Subcutaneous abdominal adipose tissue (tissue), 5 donors: ENCODE results near the gene DLD.
A peak's percentile ranks its signal among the peaks of the same experiment; 100 is the strongest.
"Not testable (repeated sequence)": the region's sequence is repeated elsewhere in the genome, so short reads cannot be mapped to it uniquely, and the experiment has no call there.

Source experiments
- H3K27ac ChIP-seq: one replicate; pipeline ENCODE4 v1.7.0; 2013; ENCODE audit warnings: low read depth, mild to moderate bottlenecking, inconsistent platforms, low read length, moderate library complexity
- H3K27me3 ChIP-seq, 5 donors: one replicate each; pipeline ENCODE4 v1.7.0; 2013; ENCODE audit warnings: low read length in 5 of 5, inconsistent platforms in 1 of 5; ENCODE audit not compliant: control insufficient read depth in 5 of 5, insufficient read depth in 4 of 5
- H3K36me3 ChIP-seq, 5 donors: one replicate each; pipeline ENCODE4 v1.7.0; 2013; ENCODE audit warnings: low read length in 5 of 5; ENCODE audit not compliant: control insufficient read depth in 5 of 5, insufficient read depth in 5 of 5
- H3K4me1 ChIP-seq, 5 donors: one replicate each; pipeline ENCODE4 v1.7.0; 2013; ENCODE audit warnings: low read length in 5 of 5, mild to moderate bottlenecking in 3 of 5, moderate library complexity in 1 of 5; ENCODE audit not compliant: control insufficient read depth in 5 of 5, insufficient read depth in 5 of 5
- H3K4me3 ChIP-seq, 5 donors: one replicate each; pipeline ENCODE4 v1.7.0; 2013; ENCODE audit warnings: low read length in 5 of 5, low read depth in 1 of 5
- H3K9ac ChIP-seq, 5 donors: one replicate each; pipeline ENCODE4 v1.7.0; 2013; ENCODE audit warnings: low read length in 5 of 5, mild to moderate bottlenecking in 4 of 5, moderate library complexity in 3 of 5
- H3K9me3 ChIP-seq, 5 donors: one replicate each; pipeline ENCODE4 v1.7.0; 2013; ENCODE audit warnings: low read length in 5 of 5; ENCODE audit not compliant: control insufficient read depth in 5 of 5
- donor health status: healthy.
- donor health status: healthy.
- donor health status: healthy.
- donor health status: healthy.
- donor health status: healthy.

DLD gene

GRCh38 chr7:107890962-107891635, at the start of gene DLD:
Gene DLD, plus strand, starts transcription at chr7:107891183. Its CDS starts 68 bp downstream, at chr7:107891251.
- Histone ChIP-seq H3K27me3 (no peaks in the 10 kb centered on the region), H3K4me1 (peaks cover 3 to 43% (median 37%) of the 10 kb centered on the region in 5 donors), H3K9ac (peak within 1 kb of the TSS; percentile 88 to 97 (median 95)), H3K36me3 (peaks cover 15 to 20% (median 16%) of the 10 kb centered on the region in 5 donors), H3K27ac (peak within 1 kb of the TSS; percentile 93), H3K4me3 (peak within 1 kb of the TSS; percentile 79 to 93 (median 88)), H3K9me3 (no peaks in the 10 kb centered on the region)

- no peak overlapping the region for H3K27ac ChIP-seq
- H3K36me3 ChIP-seq, result no peaks in the 10 kb centered on the region
- H3K9me3 ChIP-seq, result no peaks in the 10 kb centered on the region
- H3K27me3 ChIP-seq, result no peaks in the 10 kb centered on the region
- no peaks in the 10 kb centered on the region for H3K4me1 ChIP-seq
- H3K9ac ChIP-seq, result no peak overlapping the region
- no peak overlapping the region for H3K4me3 ChIP-seq
Measured at GRCh38 chr7:107842213-107842612, 48.8 kb upstream of the DLD start.

- H3K36me3 ChIP-seq, result no peaks in the 10 kb centered on the region
- no peaks in the 10 kb centered on the region for H3K9me3 ChIP-seq
- H3K27ac ChIP-seq, result no peak overlapping the region
- H3K4me3 ChIP-seq, result no peak overlapping the region
- H3K27me3 ChIP-seq, result no peaks in the 10 kb centered on the region
- H3K9ac ChIP-seq, result no peak overlapping the region
- no peaks in the 10 kb centered on the region for H3K4me1 ChIP-seq
Measured at GRCh38 chr7:107843184-107843583, 47.8 kb upstream of the DLD start.

GRCh38 chr7:107846324-107846723, 44.7 kb upstream of the DLD start:
- no peaks in the 10 kb centered on the region for H3K4me1 ChIP-seq
- H3K36me3 ChIP-seq, result no peaks in the 10 kb centered on the region
- H3K27ac ChIP-seq, result no peak overlapping the region
- no peak overlapping the region for H3K9ac ChIP-seq
- H3K9me3 ChIP-seq, result no peaks in the 10 kb centered on the region
- H3K4me3 ChIP-seq, result no peak overlapping the region
- H3K27me3 ChIP-seq, result no peaks in the 10 kb centered on the region

GRCh38 chr7:107847168-107847835, 43.7 kb upstream of the DLD start:
- no peaks in the 10 kb centered on the region for H3K27me3 ChIP-seq
- no peak overlapping the region for H3K4me3 ChIP-seq
- no peaks in the 10 kb centered on the region for H3K4me1 ChIP-seq
- H3K27ac ChIP-seq, result no peak overlapping the region
- no peak overlapping the region for H3K9ac ChIP-seq
- no peaks in the 10 kb centered on the region for H3K9me3 ChIP-seq
- no peaks in the 10 kb centered on the region for H3K36me3 ChIP-seq

GRCh38 chr7:107847836-107848175, 43.2 kb upstream of the DLD start:
- H3K4me1 ChIP-seq, H3K4me3 ChIP-seq, H3K27me3 ChIP-seq, H3K9ac ChIP-seq, H3K36me3 ChIP-seq, H3K9me3 ChIP-seq, H3K27ac ChIP-seq: not testable (repeated sequence)

- H3K9me3 ChIP-seq, H3K9ac ChIP-seq, H3K4me1 ChIP-seq, H3K27ac ChIP-seq, H3K36me3 ChIP-seq, H3K4me3 ChIP-seq, H3K27me3 ChIP-seq: not testable (repeated sequence)
Measured at GRCh38 chr7:107848211-107848610, 42.8 kb upstream of the DLD start.

- H3K27ac ChIP-seq, result no peak overlapping the region
- H3K27me3 ChIP-seq, result no peaks in the 10 kb centered on the region
- no peaks in the 10 kb centered on the region for H3K36me3 ChIP-seq
- no peak overlapping the region for H3K4me3 ChIP-seq
- peaks cover 0 to 3% (median 0%) of the 10 kb centered on the region in 5 donors for H3K4me1 ChIP-seq
- no peak overlapping the region for H3K9ac ChIP-seq
- no peaks in the 10 kb centered on the region for H3K9me3 ChIP-seq
Measured at GRCh38 chr7:107850216-107850615, 40.8 kb upstream of the DLD start.

- Histone ChIP-seq H3K27ac (no peak overlapping the region), H3K27me3 (no peaks in the 10 kb centered on the region), H3K4me1 (peaks cover 0 to 4% (median 0%) of the 10 kb centered on the region in 5 donors), H3K9me3 (no peaks in the 10 kb centered on the region), H3K36me3 (no peaks in the 10 kb centered on the region), H3K4me3 (no peak overlapping the region), H3K9ac (no peak overlapping the region)
Measured at GRCh38 chr7:107850643-107851042, 40.3 kb upstream of the DLD start.

GRCh38 chr7:107854454-107854853, 36.5 kb upstream of the DLD start:
- Histone ChIP-seq H3K4me1 (peaks cover 0 to 6% (median 0%) of the 10 kb centered on the region in 5 donors), H3K4me3 (no peak overlapping the region), H3K27me3 (no peaks in the 10 kb centered on the region), H3K36me3 (no peaks in the 10 kb centered on the region), H3K27ac (no peak overlapping the region), H3K9me3 (no peaks in the 10 kb centered on the region), H3K9ac (no peak overlapping the region)
